CD4-positive, alpha-beta T cell (primary cell): ENCODE measurements around the gene FHOD3. TPM values are rescaled to one million over a fixed set of nuclear protein-coding genes. Genes with fewer than 3 reads are reported as not detected.

Experiments used
- ATAC-seq: fragments of 200-7000 bp; cut with Tn5 transposase; one replicate; pipeline ENCODE4 v1.10.0; 2022; ENCODE audit warnings: mild to moderate bottlenecking; ENCODE audit not compliant: poor library complexity
- CTCF ChIA-PET: fragments of 350-600 bp; sonication (Branson Sonifier 250); formaldehyde crosslinking; loops from one replicate; lab custom pipeline; 2021; ENCODE audit warnings: antibody characterized with exemption, inconsistent platforms; lab: Charles Lee
- POLR2A ChIA-PET: fragments of 350-600 bp; sonication (Branson Sonifier 250); formaldehyde crosslinking; loops from one replicate; lab custom pipeline; 2021; ENCODE audit warnings: antibody characterized with exemption, inconsistent platforms; lab: Charles Lee
- DNase-seq, 14 experiments: peaks; one replicate each; pipeline ENCODE4 v3.0.0-alpha.2; 2013 to 2020; ENCODE audit warnings: mixed read lengths in 2 of 14
- H3K27ac ChIP-seq, 2 donors: one replicate each; pipeline versions ENCODE4 v1.5.1 to v1.7.0; 2013; ENCODE audit warnings: low read length in 2 of 2, low read depth in 1 of 2, mild to moderate bottlenecking in 1 of 2
- H3K27me3 ChIP-seq, 2 experiments: 1 replicate in 1 of 2; 2 replicates in 1 of 2; pipeline versions ENCODE4 v1.6.1 to v1.7.0; 2013; ENCODE audit warnings: low read length in 2 of 2, control low read depth in 1 of 2, mild to moderate bottlenecking in 1 of 2, moderate library complexity in 1 of 2; ENCODE audit not compliant: insufficient read depth in 2 of 2, control insufficient read depth in 1 of 2
- H3K36me3 ChIP-seq: one replicate; pipeline ENCODE4 v1.6.1; 2013; ENCODE audit warnings: low read length, control low read depth; ENCODE audit not compliant: insufficient read depth
- H3K4me1 ChIP-seq: one replicate; pipeline ENCODE4 v1.6.1; 2013; ENCODE audit warnings: low read length, control low read depth; ENCODE audit not compliant: insufficient read depth
- H3K4me3 ChIP-seq: one replicate; pipeline ENCODE4 v1.5.1; 2013; ENCODE audit warnings: mild to moderate bottlenecking, low read length, moderate library complexity
- H3K9me3 ChIP-seq, 2 experiments: 1 replicate in 1 of 2; 2 replicates in 1 of 2; pipeline versions ENCODE4 v1.6.1 to v1.7.0; 2013; ENCODE audit warnings: low read length in 2 of 2, mild to moderate bottlenecking in 2 of 2, control low read depth in 1 of 2, moderate library complexity in 1 of 2; ENCODE audit not compliant: control insufficient read depth in 1 of 2, insufficient read depth in 1 of 2
- H3K27ac Mint-ChIP-seq: one replicate; pipeline ENCODE4 v1.8.0; 2020; ENCODE audit warnings: mixed read lengths
- H3K27me3 Mint-ChIP-seq: one replicate; pipeline ENCODE4 v1.8.0; 2021; ENCODE audit warnings: mixed read lengths
- H3K36me3 Mint-ChIP-seq: one replicate; pipeline ENCODE4 v1.8.0; 2021; ENCODE audit warnings: low read depth, mixed read lengths
- H3K4me1 Mint-ChIP-seq: one replicate; pipeline ENCODE4 v1.8.0; 2021; ENCODE audit warnings: low read depth, mixed read lengths
- H3K4me3 Mint-ChIP-seq: one replicate; pipeline ENCODE4 v1.8.0; 2020; ENCODE audit warnings: mild to moderate bottlenecking, mixed read lengths
- H3K9me3 Mint-ChIP-seq: one replicate; pipeline ENCODE4 v1.8.0; 2020; ENCODE audit warnings: mixed read lengths
- intact Hi-C, 2 experiments: fragments of 100-400 bp; cut with DNase I in 1 of 2; cut with micrococcal nuclease in 1 of 2; formaldehyde crosslinking; loops; one replicate each; pipeline versions ENCODE4 v1.15.1 to v1.9.0; 2023 to 2025; cut with DNase I, micrococcal nuclease
- total RNA-seq, 174 experiments: library from RNA in 2 of 174; stranded (reverse) in 2 of 174; gene quantifications; one replicate each; pipeline ENCODE4 v1.2.3 and lab custom pipeline; 2021 to 2026
- TF ChIP-seq, protein P1 (sequence below): fragments of 200-600 bp; IDR thresholded peaks from one replicate; pipeline ENCODE4 v1.8.0; 2022; ENCODE audit warnings: antibody characterized with exemption, mild to moderate bottlenecking

The FHOD3 gene
- total RNA-seq, 2 experiments from 2014 or later = not detected

DNA sequence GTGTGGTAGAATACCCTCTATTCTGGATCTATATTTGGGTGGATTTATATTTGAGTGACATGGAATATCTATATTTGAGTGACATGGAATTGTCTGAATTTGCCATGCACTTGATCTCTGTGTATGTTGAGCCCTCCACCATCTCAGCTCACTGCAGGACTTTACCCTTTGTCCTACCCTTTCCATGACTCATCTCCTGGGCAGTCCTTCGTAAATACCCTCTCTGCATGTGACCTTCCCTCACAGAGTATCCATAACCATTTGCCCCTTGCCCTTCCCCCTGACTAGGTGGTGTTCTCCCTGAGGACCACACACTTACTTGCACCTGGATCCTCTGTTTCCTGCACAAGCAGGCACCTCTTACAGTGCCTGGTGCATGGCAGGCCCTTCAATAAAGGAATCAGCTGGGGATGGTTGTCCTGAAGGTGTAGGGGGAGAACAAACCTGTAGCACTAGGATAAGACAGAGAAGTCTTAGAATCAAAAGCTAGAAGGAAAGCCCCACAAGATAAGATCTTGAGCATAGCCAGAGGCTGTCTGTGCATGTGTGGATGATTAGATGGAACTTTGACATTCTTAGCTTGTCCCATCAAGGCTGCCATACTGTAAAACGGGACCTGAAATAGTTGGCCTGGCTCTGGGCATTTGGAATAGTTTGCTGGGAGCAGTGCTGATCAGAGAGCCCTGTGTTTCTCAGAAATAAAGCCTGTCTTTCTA lies 230.4 kb downstream of the FHOD3 start:
- H3K9me3 ChIP-seq = peaks cover 0 to 7% of the 10 kb centered on the region in 2 experiments
- DNase-seq = no peak
- Mint-ChIP-seq H3K4me3 (no peak overlapping the region), H3K36me3 (no peaks in the 10 kb centered on the region), H3K27me3 (no peaks in the 10 kb centered on the region), H3K9me3 (no peaks in the 10 kb centered on the region), H3K27ac (no peak overlapping the region), H3K4me1 (no peaks in the 10 kb centered on the region)
- no peaks in the 10 kb centered on the region for H3K4me1 ChIP-seq
- TF ChIP-seq, protein P1, sequence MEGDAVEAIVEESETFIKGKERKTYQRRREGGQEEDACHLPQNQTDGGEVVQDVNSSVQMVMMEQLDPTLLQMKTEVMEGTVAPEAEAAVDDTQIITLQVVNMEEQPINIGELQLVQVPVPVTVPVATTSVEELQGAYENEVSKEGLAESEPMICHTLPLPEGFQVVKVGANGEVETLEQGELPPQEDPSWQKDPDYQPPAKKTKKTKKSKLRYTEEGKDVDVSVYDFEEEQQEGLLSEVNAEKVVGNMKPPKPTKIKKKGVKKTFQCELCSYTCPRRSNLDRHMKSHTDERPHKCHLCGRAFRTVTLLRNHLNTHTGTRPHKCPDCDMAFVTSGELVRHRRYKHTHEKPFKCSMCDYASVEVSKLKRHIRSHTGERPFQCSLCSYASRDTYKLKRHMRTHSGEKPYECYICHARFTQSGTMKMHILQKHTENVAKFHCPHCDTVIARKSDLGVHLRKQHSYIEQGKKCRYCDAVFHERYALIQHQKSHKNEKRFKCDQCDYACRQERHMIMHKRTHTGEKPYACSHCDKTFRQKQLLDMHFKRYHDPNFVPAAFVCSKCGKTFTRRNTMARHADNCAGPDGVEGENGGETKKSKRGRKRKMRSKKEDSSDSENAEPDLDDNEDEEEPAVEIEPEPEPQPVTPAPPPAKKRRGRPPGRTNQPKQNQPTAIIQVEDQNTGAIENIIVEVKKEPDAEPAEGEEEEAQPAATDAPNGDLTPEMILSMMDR = no peak
- ATAC-seq = no peak
- H3K27me3 ChIP-seq = no peaks in the 10 kb centered on the region
- no peaks in the 10 kb centered on the region for H3K36me3 ChIP-seq
- ChIA-PET POLR2A (no interaction called here), CTCF (no interaction called here)
- no peak overlapping the region for H3K27ac ChIP-seq
- H3K4me3 ChIP-seq = no peak overlapping the region
- intact Hi-C loops = no loop called here

GRCh38 chr18:36529747-36530146 lies 232.2 kb downstream of the FHOD3 start:
- H3K27me3 Mint-ChIP-seq = no peaks in the 10 kb centered on the region
- peaks cover 13% of the 10 kb centered on the region for H3K4me1 Mint-ChIP-seq
- no peaks in the 10 kb centered on the region for H3K36me3 Mint-ChIP-seq
- ChIA-PET CTCF (no interaction called here), POLR2A (no interaction called here)
- DNase-seq (no peak), ATAC-seq (no peak)
- TF ChIP-seq, protein P1 = no peak
- H3K9me3 Mint-ChIP-seq = no peaks in the 10 kb centered on the region
- Histone ChIP-seq H3K27ac (no peak overlapping the region), H3K27me3 (no peaks in the 10 kb centered on the region), H3K9me3 (peaks cover 0 to 7% of the 10 kb centered on the region in 2 experiments), H3K36me3 (no peaks in the 10 kb centered on the region), H3K4me3 (no peak overlapping the region), H3K4me1 (no peaks in the 10 kb centered on the region)
- intact Hi-C loops = no loop called here
- H3K4me3 Mint-ChIP-seq = no peak overlapping the region
- H3K27ac Mint-ChIP-seq = no peak overlapping the region

DNA sequence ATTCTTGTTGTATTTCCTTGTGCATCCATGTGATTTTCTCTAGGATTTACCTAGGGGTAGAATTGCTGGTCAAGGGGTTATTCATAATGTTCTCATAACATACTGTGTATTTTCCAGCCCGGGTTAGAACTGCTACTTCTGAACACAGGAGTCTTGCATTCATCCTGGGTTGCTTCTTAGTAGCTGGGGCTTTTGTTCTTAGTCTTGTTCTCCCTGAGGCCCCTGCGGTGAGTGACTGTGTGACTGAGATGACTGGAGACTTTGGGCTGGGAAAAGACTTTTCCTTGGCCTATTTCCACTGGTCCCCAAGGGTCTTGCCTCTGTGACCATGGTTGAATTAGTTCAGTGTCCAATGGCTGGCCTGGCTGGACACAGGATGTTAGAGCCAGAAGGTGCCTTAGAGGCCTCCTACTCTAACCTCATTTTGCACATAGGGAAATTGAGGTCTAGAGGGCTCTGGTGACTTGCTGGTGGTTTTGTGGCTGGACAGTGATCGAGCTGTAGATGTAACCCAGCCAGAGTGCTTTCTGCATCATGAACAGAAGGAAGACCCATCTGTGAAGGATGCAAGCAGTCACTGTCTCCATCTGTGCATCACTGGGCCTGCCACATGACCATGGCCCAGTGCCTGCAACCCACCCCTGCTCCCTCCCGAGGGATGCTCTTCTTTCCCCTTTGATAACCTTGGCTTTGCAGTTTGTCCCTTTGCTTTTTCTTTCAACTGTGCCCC lies 233.3 kb downstream of the FHOD3 start:
- ChIA-PET POLR2A (no interaction called here), CTCF (no interaction called here)
- Mint-ChIP-seq H3K9me3 (no peaks in the 10 kb centered on the region), H3K27ac (no peak overlapping the region), H3K36me3 (no peaks in the 10 kb centered on the region), H3K4me3 (no peak overlapping the region), H3K4me1 (peaks cover 18% of the 10 kb centered on the region), H3K27me3 (no peaks in the 10 kb centered on the region)
- H3K9me3 ChIP-seq = peaks cover 0 to 7% of the 10 kb centered on the region in 2 experiments
- TF ChIP-seq, protein P1 = no peak
- no peaks in the 10 kb centered on the region for H3K27me3 ChIP-seq
- no peaks in the 10 kb centered on the region for H3K36me3 ChIP-seq
- no peaks in the 10 kb centered on the region for H3K4me1 ChIP-seq
- ATAC-seq (no peak), DNase-seq (no peak)
- H3K4me3 ChIP-seq = no peak overlapping the region
- no peak overlapping the region for H3K27ac ChIP-seq
- intact Hi-C loops = no loop called here
